ENCODE measurements around the gene ACTR1A.
"Not testable (repeated sequence)": the region's sequence is repeated elsewhere in the genome, so short reads cannot be mapped to it uniquely, and the experiment has no call there.

ACTR1A gene

DNA sequence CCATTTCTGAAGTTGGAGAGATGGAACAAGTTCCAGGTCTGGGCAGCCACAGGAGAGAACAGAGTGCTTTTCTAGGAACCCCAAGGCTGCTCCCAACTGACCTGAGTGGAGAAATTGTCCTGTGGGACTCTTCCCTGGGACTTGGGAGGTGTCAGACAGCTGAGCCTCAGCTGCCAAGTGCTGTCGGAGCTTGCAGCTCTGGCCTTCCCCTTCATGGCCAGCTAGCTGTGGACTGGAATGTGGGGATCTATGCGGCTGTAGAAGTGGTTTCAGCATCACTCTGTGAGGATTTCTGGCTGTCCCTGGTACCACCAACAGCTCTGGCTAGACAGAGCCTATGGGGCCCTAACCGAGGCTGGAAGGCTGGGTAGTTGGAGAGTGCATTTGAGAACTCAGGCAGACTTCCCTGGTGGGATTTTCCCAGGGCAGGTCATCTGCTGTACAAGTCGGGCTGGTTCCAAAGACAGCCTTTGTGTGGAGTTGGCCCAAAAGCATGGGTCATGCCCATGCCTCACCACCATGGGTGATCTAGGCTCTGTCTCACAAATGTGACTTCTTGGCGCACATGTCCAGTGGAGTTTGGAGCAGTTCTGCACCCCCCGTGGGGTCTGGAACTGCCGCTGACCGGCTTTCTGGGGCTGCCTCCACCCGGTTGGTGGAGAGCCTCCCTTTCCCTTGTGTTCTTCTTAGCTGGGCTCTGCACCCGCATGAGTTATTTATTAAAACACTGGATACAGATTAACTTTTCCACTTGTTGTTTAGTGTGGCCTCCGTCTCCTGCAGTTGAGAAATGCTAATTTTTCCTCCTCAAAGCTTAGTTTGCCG is 12.2 kb upstream of the ACTR1A start:
- DNase-seq: no peak

DNA sequence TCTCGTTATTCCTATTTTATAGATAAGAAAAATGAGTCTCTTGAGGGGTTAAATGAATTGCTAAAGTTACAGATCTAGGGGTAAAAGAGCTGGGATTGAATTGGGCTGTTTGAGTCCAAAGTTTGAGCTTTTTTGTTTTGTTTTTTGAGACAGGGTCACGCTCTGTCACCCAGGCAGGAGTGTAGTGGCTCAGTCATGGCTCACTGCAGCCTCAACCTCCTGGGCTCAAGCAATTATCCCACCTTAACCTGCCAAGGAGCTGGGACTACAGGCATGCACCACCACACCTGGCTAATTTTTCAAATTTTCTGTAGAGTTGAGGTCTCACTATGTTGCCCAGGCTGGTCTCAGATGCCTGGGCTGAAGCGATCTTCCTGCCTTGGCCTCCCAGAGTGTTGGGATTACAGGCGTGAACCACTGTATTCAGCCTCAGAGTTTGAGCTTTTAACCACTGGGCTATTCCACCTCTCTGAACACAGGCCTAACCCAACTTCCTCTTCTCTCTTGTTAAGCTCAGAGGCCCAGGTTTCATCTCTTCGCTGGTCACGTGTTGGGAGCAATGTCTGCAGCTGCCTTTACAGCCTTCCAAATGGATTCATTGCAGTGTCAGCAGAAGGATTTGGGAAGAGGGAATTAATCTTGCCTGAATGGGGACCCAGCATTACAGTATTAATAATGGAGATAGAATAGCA is 9.2 kb upstream of the ACTR1A start:
- DNase-seq: no peak

DNA sequence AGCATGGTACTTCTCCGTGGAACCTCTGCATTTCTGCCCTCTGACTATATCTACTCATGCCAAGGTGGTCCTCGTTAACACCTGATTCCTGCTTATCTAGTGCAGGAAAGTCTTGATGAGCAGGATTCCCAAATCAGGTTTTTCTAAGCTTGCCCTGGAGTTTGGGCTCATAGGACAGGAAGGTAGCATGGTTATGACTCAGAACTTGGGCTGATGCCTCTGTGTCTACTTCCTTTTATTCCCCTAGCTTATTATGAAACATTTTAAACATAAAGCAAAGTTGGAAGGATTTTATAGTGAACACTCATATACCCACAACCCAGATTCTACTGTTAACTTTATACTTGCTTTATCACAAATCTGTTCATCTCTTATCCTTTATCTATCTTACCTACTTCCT is 6.9 kb upstream of the ACTR1A start:
- DNase-seq: no peak

DNA sequence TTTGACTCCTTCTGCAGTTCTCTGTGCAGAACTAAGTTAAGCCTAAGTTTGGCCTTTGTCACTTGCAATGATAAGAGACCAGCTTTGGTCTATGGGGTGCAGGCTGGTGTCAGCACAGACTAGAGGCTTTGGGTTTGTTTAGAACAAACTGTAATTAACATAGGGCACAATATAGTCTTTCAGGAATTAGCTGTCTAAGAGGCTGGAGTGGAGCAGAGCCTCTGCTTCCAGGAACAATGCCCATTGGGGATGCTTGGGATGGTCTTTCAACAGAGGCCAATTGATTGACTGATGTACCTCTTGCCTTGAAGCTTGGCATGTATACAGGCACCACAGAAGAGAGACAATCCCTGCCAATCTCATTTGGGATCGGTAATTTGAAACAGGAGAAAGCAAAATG is 6.0 kb upstream of the ACTR1A start:
- DNase-seq: no peak

DNA sequence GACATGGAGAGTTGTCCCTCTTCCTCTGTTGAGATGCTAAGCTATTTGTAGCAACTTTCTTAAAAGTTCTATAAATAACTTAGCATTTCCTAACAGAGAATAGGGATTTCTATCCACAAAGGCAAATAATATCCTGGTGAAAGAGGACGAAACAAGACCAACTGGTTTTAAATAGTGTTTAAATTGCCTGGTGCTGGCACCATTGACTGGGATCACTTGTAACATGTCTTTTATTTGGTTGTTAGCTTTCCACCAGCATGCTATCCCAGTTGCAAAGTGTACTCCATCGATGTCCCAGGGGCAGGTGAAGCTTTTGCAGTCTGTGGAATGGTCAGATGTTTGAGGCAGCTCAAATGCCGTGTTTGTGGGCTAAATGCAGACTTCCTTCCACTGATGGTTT is 5.0 kb upstream of the ACTR1A start:
- no peak for DNase-seq

DNA sequence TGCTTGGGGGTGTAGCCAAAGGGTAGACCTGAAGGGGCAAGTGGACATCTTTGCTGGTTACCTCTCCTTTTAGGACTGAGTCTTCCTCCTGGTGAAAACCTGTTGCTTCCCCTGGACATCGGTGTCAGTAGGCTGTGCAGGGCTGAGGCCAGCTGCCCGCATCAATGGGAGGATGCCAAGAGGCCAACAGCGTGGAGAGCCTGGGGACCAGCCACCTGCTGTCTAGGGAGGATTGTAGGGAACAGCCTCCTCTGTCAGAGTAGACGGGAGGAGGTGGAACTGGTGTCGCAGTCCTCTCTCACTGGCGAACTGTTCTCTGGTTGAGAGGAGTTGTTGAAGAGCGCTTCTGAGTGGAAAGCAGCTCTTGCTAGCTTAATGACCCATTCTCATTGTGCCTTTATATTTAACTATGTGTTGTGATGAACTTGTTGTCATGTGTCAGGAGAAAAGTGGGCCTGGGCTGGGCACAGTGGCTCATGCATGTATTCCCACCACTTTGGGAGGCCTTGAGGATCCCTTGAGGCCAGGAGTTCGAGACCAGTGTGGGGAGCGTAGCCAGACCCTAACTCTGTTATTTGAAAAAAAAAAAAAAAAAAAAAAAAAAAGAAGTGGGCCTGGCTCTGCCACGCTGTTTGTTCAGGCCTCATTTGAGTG is 3.1 kb upstream of the ACTR1A start:
- DNase-seq: no peak

DNA sequence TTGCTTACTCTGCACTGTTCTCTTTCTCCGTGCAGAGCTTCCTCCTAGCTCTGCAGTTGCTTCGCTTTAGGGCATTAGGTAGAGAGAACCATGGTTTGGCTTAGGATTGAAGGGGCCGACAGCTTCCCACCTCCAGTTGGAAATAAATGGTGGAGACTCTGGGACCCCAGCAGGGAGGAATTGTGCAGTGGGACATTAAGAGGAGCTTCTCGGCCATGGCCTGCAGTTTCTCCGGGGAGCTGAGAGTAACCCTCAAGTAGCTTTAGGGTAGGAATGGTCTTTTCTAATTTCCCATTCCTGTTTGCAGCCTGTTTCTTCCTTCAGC is 2.4 kb upstream of the ACTR1A start:
- DNase-seq: no peak

DNA sequence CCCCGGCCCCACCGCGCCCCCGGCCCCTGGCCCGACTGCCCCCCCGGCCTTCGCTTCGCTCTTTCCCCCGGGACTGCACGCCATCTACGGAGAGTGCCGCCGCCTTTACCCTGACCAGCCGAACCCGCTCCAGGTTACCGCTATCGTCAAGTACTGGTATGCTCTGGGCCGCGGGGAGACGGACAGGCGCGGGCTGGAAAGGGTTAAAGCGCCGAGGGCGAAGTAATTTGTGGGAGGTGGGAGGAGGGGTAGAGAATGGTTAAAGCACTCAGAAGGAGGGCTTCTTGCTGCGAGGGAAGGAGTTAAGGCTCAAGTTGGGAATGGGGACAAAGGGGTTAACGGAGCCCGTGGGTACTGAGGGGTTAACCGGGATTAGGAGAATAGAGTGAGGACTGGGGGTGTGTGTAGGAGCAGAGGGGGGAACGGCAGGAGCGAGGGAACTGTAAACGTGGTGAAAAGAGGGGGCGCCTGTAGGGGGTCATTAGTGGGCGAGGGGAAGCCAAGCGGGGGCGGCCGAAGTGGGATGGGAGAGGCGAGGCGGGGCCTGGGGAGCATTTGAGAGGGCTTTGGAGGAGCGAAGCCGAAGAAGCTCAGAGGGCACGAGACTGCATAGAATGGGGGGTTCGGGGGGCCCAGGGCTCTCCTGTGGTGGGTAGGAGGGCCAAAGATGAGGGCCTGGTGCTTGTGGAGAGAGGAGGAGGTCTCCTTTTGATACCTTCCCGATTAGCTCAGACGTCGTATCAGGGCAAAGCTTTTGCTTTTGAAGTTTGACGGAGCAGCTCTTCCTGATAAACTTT is 1.9 kb upstream of the ACTR1A start:
- peak; percentile 36 for DNase-seq

DNA sequence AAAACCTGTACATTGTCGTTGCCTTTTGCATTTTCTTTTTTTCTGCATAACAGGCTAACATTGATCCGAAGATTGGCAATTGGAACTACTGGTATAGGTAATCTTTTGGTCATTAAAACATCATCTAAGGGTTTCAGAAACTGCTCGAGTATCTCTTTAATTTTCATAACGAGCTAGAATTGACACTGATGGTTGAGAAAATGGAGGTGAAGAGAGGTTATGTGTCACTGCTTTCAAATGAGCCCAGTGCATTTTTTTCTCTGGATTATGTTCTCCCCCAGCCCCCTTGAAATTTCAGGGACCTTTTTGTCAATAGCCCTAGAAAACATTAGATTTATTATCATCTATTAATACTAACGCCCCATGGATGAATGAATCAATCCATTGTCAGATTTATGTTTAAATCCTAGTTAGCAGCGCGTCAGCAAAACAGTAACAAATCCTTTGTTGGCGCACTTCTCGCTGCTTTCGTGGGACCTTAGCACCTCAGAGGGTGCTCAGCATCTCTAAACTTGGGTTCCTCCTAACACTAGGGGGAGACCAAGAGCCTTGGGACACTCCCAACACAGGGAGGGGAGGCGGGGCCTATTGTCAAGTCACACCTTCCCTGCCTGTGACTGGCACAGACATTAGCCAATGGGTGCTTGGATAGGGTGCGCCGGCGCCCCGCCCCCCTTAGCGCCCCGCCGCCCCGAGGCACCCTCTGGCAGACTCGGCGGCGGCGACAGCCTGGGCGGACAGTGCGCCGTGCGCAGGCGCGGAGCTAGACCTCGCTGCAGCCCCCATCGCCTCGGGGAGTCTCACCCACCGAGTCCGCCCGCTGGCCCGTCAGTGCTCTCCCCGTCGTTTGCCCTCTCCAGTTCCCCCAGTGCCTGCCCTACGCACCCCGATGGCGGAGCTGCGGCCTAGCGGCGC is 1.0 kb upstream of the ACTR1A start, which contains the start of gene SUFU:
SUFU (plus strand) TSS at position 709 of the 915 bp plus-strand sequence; CDS start at position 890, 181 bp downstream.
- DNase-seq: peak; percentile 98

DNA sequence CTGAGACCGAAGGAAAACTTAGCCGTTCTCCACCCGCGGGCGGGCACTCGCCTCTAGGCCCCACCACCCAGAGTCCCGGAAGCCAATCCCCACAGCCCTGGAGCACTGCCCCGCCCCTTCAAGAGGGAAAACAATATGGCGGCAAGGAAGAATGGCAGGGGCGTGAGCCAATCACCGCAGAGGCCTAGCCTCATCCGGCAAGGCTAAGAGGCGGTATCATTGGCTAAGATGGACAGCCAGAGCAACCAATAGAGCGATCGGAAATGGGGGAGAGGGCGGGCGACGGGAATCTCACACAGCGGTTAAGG is 529 bp downstream of the ACTR1A start:
- DNase-seq: peak; percentile 99

DNA sequence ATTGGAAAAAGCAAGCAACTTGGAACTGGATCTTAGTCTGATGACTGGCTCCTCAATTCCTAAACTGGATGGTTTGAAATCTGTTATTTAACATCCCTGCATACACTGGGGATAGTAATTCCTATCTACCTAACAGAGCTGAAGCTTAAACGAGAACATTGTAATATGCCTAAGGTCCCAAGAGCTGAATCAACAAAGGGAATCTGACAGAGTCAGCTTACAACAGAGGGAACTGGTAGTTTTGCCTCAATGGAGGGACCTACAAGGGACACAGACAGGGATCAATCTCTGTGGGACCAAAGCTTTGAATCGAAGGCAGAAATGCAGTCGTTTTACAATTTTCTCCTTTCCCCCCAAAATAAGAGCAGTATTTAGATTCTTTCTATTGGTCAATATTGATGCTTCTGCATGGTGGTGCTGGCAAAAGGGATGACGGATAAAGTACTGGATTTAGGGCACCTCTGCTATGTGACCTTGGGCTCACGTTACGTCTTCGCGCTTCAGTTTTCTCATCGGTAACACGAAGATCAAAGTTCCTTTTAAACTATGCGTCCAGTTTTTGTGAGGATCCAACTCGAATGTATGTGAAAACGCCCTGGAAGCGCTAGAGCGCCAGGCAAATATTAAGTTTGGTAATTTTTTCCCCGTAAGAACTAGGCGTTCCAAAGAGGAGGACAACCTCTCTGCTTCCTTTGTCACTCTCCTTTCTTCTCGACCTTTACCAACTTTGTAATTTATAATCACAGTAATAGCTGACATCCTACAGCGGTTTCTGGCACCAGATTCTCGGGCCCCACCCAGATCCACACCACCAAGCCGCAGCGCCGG is 1.1 kb downstream of the ACTR1A start:
- no peak for DNase-seq

DNA sequence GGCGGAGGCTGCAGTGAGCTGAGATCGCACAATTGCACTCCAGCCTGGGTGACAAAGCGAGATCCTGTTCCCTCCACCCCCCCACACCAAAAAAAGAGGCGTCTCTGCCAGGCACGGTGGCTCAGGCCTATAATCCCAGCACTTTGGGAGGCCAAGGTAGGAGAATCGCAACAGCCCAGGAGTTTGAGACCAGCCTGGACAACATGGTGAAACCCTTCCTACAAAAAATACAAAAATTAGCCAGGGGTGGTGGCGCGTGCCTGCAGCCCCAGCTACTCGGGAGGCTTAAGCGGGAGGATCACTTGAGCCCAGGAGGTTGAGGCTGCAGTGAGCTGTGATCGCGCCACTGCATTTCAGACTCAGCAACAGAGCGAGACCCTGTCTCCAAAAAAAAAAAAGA is 1.8 kb downstream of the ACTR1A start:
- DNase-seq: not testable (repeated sequence)

DNA sequence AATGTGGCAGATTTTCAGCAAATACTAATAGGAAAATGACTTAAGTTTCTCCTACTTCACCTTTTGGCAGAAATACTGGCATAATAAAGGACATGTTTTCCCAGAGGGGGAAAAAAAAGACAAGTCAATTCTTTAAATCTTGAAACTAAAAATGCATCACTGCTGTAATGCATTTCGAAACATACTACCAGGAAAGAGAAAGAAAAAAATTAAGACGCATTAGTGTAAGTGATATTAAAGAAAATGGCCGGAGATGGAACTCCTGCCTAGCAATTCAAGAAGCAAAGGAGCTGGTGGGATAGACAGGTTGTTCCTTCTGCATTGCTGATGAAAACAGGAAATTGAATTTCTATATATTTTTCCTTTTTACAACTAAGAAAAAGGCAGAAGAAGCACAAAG is 3.2 kb downstream of the ACTR1A start:
- no peak for DNase-seq

DNA sequence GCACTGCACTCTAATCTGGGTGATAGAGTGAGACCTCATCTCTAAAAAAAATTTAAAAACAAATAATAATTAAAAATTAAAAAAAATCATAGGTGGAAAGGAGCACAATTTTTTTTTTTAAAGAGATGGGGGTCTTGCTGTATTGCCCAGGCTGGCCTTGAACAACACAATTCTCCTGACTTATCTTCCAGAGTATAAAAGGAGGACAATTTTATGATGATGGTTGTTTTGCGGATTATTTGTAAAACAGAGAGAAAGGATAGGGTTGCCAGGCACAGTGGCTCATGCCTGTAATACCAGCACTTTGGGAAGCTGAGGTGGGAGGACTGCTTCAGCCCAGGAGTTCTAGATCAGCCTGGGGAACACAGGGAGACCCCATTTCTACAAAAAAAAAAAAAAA is 5.0 kb downstream of the ACTR1A start:
- no peak for DNase-seq

DNA sequence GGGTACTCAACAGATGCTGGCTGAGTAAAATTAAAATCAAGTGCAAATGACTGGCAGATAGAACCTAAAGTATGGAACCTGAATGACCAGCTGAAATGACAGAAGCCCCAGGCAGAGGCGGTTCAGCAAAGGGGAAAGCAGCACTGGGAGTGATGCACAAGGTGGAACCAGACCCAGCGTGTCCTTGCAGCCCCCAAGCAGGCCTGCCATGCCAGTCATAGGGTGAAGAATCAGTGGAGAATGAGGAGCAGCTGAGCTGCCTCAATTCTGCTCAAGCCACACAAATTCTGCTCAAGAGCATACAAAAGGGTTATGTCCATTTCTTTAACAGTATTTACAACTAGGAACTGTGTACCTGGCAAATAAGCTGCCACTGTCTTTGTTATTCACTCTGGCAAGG is 8.7 kb downstream of the ACTR1A start:
- DNase-seq: no peak

DNA sequence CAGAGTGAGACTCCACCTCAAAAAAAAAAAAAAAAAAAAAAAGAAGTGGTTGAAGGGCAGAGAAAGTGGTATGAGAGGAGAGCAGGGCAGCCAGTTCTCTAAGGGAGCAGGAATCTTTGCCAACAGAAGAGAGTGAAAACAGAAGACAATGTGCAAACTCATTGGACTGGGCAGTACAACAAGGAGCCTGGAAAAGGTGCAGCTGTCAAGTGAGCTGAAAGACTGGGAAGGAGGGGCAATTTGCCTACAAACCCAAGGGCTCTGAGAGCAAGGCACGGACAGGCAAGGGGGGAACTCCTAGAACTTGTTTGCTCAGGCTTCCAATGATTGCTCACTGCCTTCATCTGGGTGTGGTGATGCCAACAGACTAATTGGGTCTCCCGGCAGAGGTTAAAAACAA is 9.5 kb downstream of the ACTR1A start:
- DNase-seq: no peak

DNA sequence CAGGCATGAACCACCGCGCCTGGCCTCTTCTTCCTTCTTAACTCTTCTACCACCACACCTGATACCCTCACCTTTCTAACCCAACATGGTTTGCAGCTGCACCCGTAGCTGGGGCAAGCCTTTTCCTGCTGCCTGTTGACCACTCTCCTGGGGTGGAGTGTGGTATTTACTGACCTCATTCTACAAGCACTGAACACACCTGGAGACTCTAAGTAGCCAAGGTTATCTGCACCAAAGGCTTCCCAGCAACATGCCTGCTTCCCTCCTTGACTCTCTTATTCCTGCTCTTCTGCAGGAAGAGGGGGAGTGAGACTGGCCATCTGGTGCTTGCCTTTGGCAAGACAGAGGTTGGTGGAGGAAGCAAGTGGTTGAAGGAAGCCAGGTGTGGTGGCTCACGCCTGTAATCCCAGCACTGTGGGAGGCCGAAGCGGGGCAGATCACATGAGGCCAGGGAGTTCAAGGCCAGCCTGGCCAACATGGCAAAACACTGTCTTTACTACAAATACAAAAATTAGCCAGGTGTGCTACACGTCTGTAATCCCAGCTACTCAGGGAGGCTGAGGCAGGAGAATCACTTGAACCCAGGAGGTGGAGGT is 10.1 kb downstream of the ACTR1A start:
- no peak for DNase-seq

DNA sequence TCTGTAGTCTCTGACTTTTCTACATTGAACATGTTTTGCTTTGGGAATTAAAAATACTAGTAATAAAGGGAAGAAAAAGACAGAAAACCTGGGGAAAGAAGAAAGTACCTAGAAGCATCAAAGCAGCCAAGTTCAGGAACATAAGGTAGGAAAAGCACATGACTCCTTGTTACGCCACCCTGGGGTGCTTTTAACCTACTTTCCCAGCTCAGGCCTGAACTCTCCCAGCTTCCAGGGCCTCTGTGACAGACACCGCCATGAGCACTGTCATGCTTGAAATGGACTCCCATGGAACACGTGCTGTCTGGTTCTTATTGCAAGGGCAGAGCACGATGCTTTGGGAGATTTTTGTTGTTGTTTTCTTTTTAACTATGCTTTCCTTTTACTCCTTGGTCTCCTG is 11.4 kb downstream of the ACTR1A start:
- no peak for DNase-seq

DNA sequence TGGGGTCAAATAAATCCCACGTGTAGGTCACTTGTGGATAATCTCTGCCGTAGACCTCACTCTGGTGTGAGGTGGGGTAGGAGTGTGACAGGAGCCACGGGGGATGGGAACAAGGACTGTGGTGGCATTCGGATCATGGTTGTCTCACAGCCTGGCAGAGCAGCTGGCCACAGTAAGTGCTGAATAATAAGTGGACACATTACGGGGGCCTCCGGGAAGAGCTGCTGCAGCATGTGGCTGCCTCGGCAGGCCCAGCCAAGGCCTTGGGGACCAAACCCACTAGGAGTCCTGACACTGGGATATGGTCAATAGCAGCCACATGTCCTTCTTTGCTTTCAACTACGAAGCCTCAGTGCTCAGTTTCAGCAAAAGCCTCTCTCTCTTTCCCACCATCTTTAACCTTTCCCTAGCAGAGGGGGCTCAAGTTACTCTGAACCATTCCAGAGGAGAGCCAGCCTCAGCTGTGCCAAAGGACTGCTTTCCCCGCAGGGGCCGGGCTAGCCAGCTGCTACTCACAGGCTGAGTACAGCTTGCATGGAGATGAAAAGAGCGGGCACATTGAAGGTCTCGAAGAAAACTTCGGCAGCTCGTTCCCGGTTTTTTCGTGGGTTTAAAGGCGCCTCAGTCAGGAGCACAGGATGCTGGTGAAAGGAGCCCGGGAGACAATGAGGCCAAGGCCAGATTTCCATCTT is 17.3 kb downstream of the ACTR1A start:
- DNase-seq: no peak

DNA sequence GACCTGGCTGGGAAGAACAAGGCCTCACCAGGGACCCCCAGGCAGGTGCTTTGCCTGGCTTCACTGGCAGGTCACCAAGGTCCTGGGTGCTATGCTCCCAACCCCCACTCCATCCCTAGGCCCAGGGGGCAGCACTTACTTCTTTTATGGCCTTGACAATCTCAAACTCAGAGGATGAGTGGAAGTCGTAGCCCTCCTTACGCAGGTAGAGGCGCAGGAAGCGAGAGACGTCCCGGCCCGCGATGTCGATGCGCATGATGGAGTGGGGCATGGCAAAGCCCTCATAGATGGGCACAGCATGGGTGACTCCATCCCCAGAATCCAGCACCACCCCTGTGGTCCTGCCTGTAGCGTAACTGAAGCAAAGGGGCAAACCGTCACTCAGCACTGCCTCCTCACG is 18.5 kb downstream of the ACTR1A start:
- DNase-seq: no peak
